ENCODE data around the gene KANSL1. TPM values are rescaled to one million over a fixed set of nuclear protein-coding genes. Genes with fewer than 3 reads are reported as not detected.
"Not testable (repeated sequence)": the region's sequence is repeated elsewhere in the genome, so short reads cannot be mapped to it uniquely, and the experiment has no call there.

Gene KANSL1
- total RNA-seq, 2 experiments from 2014 or later = 46.8 to 64.5 TPM

GRCh38 chr17:46023783-46024388 lies 169.3 kb downstream of the KANSL1 start:
- ATAC-seq = no peak
- H3K4me3 Mint-ChIP-seq = no peak overlapping the region
- intact Hi-C loops (cut with DNase I, micrococcal nuclease) = no loop called here
- ChIA-PET POLR2A (no interaction called here), CTCF (interaction anchor here (0.7 to 1.1 kb wide), 2 partner anchors 86 to 152 kb away, joined by 3 read pairs; no protein-coding TSS in a partner anchor)
- no peak for DNase-seq
- peaks cover 12% of the 10 kb centered on the region for H3K4me1 Mint-ChIP-seq
- H3K9me3 Mint-ChIP-seq (ENCODE audit: low read depth) = no peaks in the 10 kb centered on the region
- no peak overlapping the region for H3K27ac Mint-ChIP-seq
- peaks cover 2% of the 10 kb centered on the region for H3K36me3 Mint-ChIP-seq (ENCODE audit: low read depth)
- no peaks in the 10 kb centered on the region for H3K27me3 Mint-ChIP-seq

GRCh38 chr17:46023366-46023765 lies 169.9 kb downstream of the KANSL1 start:
- intact Hi-C loops (cut with DNase I, micrococcal nuclease); ATAC-seq; POLR2A ChIA-PET: not testable (repeated sequence)

GRCh38 chr17:46020998-46021397 lies 172.2 kb downstream of the KANSL1 start:
- no peak overlapping the region for H3K27ac Mint-ChIP-seq
- ChIA-PET CTCF (interaction anchor here (0.8 kb wide), 1 partner anchor 9 kb away, joined by 5 read pairs; no protein-coding TSS in a partner anchor), POLR2A (interaction anchor here (0.7 kb wide), 1 partner anchor 35 kb away, joined by 3 read pairs; no protein-coding TSS in a partner anchor)
- peaks cover 14% of the 10 kb centered on the region for H3K4me1 Mint-ChIP-seq
- H3K4me3 Mint-ChIP-seq = no peak overlapping the region
- H3K9me3 Mint-ChIP-seq (ENCODE audit: low read depth) = no peaks in the 10 kb centered on the region
- H3K27me3 Mint-ChIP-seq = no peaks in the 10 kb centered on the region
- ATAC-seq (no peak), DNase-seq (no peak)
- peaks cover 2% of the 10 kb centered on the region for H3K36me3 Mint-ChIP-seq (ENCODE audit: low read depth)
- intact Hi-C loops (cut with DNase I, micrococcal nuclease) = no loop called here

More at GRCh38 chr17:46023366-46023765, 169.9 kb downstream of the KANSL1 start:
- H3K27me3 Mint-ChIP-seq; H3K4me3 Mint-ChIP-seq; H3K27ac Mint-ChIP-seq; H3K36me3 Mint-ChIP-seq (ENCODE audit: low read depth); DNase-seq; H3K9me3 Mint-ChIP-seq (ENCODE audit: low read depth): not testable (repeated sequence)
- CTCF ChIA-PET = interaction anchor here (1.1 kb wide), 1 partner anchor 86 kb away, joined by 3 read pairs; no protein-coding TSS in a partner anchor
- H3K4me1 Mint-ChIP-seq = peaks cover 14% of the 10 kb centered on the region

GRCh38 chr17:46020023-46020761 lies 173.0 kb downstream of the KANSL1 start:
- Mint-ChIP-seq H3K27ac (peak overlapping the region; percentile 77), H3K9me3 (ENCODE audit: low read depth) (no peaks in the 10 kb centered on the region), H3K36me3 (ENCODE audit: low read depth) (no peaks in the 10 kb centered on the region), H3K27me3 (no peaks in the 10 kb centered on the region), H3K4me3 (no peak overlapping the region), H3K4me1 (peaks cover 14% of the 10 kb centered on the region)
- DNase-seq (peak; percentile 62), ATAC-seq (peak; percentile 92)
- CTCF ChIA-PET = no interaction called here
- intact Hi-C loops (cut with DNase I, micrococcal nuclease) = no loop called here
- POLR2A ChIA-PET = interaction anchor here (0.7 kb wide), 1 partner anchor 34 kb away, joined by 3 read pairs; no protein-coding TSS in a partner anchor

GRCh38 chr17:46019408-46019925 lies 173.8 kb downstream of the KANSL1 start:
- intact Hi-C loops (cut with DNase I, micrococcal nuclease) = loop anchor here in 1 of 2 experiments (10.0 kb wide), 1 partner anchor 65 kb away; no protein-coding TSS in a partner anchor
- H3K9me3 Mint-ChIP-seq (ENCODE audit: low read depth); DNase-seq; H3K4me3 Mint-ChIP-seq; H3K36me3 Mint-ChIP-seq (ENCODE audit: low read depth); H3K27me3 Mint-ChIP-seq; ATAC-seq; POLR2A ChIA-PET: not testable (repeated sequence)
- Mint-ChIP-seq H3K4me1 (peaks cover 14% of the 10 kb centered on the region), H3K27ac (peak overlapping the region; percentile 77)
- CTCF ChIA-PET = interaction anchor here (0.6 to 0.9 kb wide), 2 partner anchors 13 to 18 kb away, joined by 3 read pairs; no protein-coding TSS in a partner anchor

GRCh38 chr17:46013502-46014165 lies 179.6 kb downstream of the KANSL1 start:
- DNase-seq (no peak), ATAC-seq (no peak)
- CTCF ChIA-PET = interaction anchor here (1.0 kb wide), 1 partner anchor 9 kb away, joined by 3 read pairs; no protein-coding TSS in a partner anchor
- H3K4me3 Mint-ChIP-seq = no peak overlapping the region
- intact Hi-C loops (cut with DNase I, micrococcal nuclease) = loop anchor here in 1 of 2 experiments (10.0 kb wide), 1 partner anchor 59 kb away; no protein-coding TSS in a partner anchor
- H3K27me3 Mint-ChIP-seq = no peaks in the 10 kb centered on the region
- H3K27ac Mint-ChIP-seq = no peak overlapping the region
- H3K4me1 Mint-ChIP-seq = peaks cover 2% of the 10 kb centered on the region
- no peaks in the 10 kb centered on the region for H3K36me3 Mint-ChIP-seq (ENCODE audit: low read depth)
- H3K9me3 Mint-ChIP-seq (ENCODE audit: low read depth) = no peaks in the 10 kb centered on the region
- POLR2A ChIA-PET = no interaction called here

- ChIA-PET POLR2A (no interaction called here), CTCF (interaction anchor here (1.0 kb wide), 1 partner anchor 9 kb away, joined by 3 read pairs; no protein-coding TSS in a partner anchor)
- intact Hi-C loops (cut with DNase I, micrococcal nuclease) = loop anchor here in 1 of 2 experiments (10.0 kb wide), 1 partner anchor 58 kb away; no protein-coding TSS in a partner anchor
- ATAC-seq (no peak), DNase-seq (no peak)
- Mint-ChIP-seq H3K4me3 (no peak overlapping the region), H3K27me3 (no peaks in the 10 kb centered on the region), H3K9me3 (ENCODE audit: low read depth) (no peaks in the 10 kb centered on the region), H3K4me1 (no peaks in the 10 kb centered on the region), H3K27ac (no peak overlapping the region), H3K36me3 (ENCODE audit: low read depth) (no peaks in the 10 kb centered on the region)
These were observed 180.1 kb downstream of the KANSL1 start for GRCh38 chr17:46013127-46013501.

GRCh38 chr17:46012506-46013079 lies 180.6 kb downstream of the KANSL1 start:
- Mint-ChIP-seq H3K4me1 (no peaks in the 10 kb centered on the region), H3K4me3 (no peak overlapping the region), H3K27me3 (no peaks in the 10 kb centered on the region), H3K36me3 (ENCODE audit: low read depth) (no peaks in the 10 kb centered on the region), H3K27ac (no peak overlapping the region), H3K9me3 (ENCODE audit: low read depth) (no peaks in the 10 kb centered on the region)
- no peak for ATAC-seq
- no peak for DNase-seq
- ChIA-PET CTCF (interaction anchor here (1.0 to 1.1 kb wide), 3 partner anchors 8 to 200 kb away, joined by 3 read pairs; no protein-coding TSS in a partner anchor), POLR2A (no interaction called here)
- intact Hi-C loops (cut with DNase I, micrococcal nuclease) = loop anchor here in 1 of 2 experiments (10.0 kb wide), 1 partner anchor 58 kb away; no protein-coding TSS in a partner anchor

- Mint-ChIP-seq H3K36me3 (ENCODE audit: low read depth) (no peaks in the 10 kb centered on the region), H3K4me3 (no peak overlapping the region), H3K4me1 (no peaks in the 10 kb centered on the region), H3K9me3 (ENCODE audit: low read depth) (no peaks in the 10 kb centered on the region), H3K27ac (no peak overlapping the region), H3K27me3 (no peaks in the 10 kb centered on the region)
- no peak for DNase-seq
- CTCF ChIA-PET = interaction anchor here (1.0 to 1.1 kb wide), 2 partner anchors 9 to 201 kb away, joined by 3 read pairs; no protein-coding TSS in a partner anchor
- POLR2A ChIA-PET = no interaction called here
- ATAC-seq = no peak
- intact Hi-C loops (cut with DNase I, micrococcal nuclease) = loop anchor here in 1 of 2 experiments (10.0 kb wide), 1 partner anchor 57 kb away; no protein-coding TSS in a partner anchor
These were observed 181.3 kb downstream of the KANSL1 start for GRCh38 chr17:46011711-46012505.

- H3K9me3 Mint-ChIP-seq (ENCODE audit: low read depth) = no peaks in the 10 kb centered on the region
- no peak overlapping the region for H3K4me3 Mint-ChIP-seq
- POLR2A ChIA-PET = no interaction called here
- DNase-seq (no peak), ATAC-seq (no peak)
- H3K4me1 Mint-ChIP-seq = no peaks in the 10 kb centered on the region
- no peak overlapping the region for H3K27ac Mint-ChIP-seq
- H3K27me3 Mint-ChIP-seq = no peaks in the 10 kb centered on the region
- CTCF ChIA-PET = no interaction called here
- no peaks in the 10 kb centered on the region for H3K36me3 Mint-ChIP-seq (ENCODE audit: low read depth)
- intact Hi-C loops (cut with DNase I, micrococcal nuclease) = loop anchor here in 1 of 2 experiments (10.0 kb wide), 1 partner anchor 56 kb away; no protein-coding TSS in a partner anchor
These were observed 182.5 kb downstream of the KANSL1 start for GRCh38 chr17:46010597-46011186.

All from activated CD4-positive, alpha-beta T cell treated with anti-CD3 and anti-CD28 coated beads for 36 hours (primary cell).